ENCODE data around the gene RIC3.

RIC3 gene

GRCh38 chr11:8067929-8068575, 100.8 kb downstream of the RIC3 start:
- no peak for DNase-seq (ENCODE audit: low read depth, low spot score)

- no peak for DNase-seq (ENCODE audit: low read depth, low spot score)
These were observed 101.3 kb downstream of the RIC3 start for GRCh38 chr11:8067567-8067928.

GRCh38 chr11:8066911-8067455, 101.8 kb downstream of the RIC3 start:
- no peak for DNase-seq (ENCODE audit: low read depth, low spot score)

GRCh38 chr11:8066036-8066910, 102.6 kb downstream of the RIC3 start:
- no peak for DNase-seq (ENCODE audit: low read depth, low spot score)

GRCh38 chr11:8065031-8065430, 103.8 kb downstream of the RIC3 start:
- no peak for DNase-seq (ENCODE audit: low read depth, low spot score)

- no peak for DNase-seq (ENCODE audit: low read depth, low spot score)
These were observed 105.5 kb downstream of the RIC3 start for GRCh38 chr11:8063324-8063723.

GRCh38 chr11:8062781-8063257, 106.0 kb downstream of the RIC3 start:
- DNase-seq (ENCODE audit: low read depth, low spot score): no peak

- DNase-seq (ENCODE audit: low read depth, low spot score): no peak
These were observed 107.0 kb downstream of the RIC3 start for GRCh38 chr11:8061555-8062428.

- no peak for DNase-seq (ENCODE audit: low read depth, low spot score)
These were observed 107.8 kb downstream of the RIC3 start for GRCh38 chr11:8060801-8061554.

GRCh38 chr11:8060146-8060719, 108.6 kb downstream of the RIC3 start:
- no peak for DNase-seq (ENCODE audit: low read depth, low spot score)

GRCh38 chr11:8059571-8060011, 109.2 kb downstream of the RIC3 start:
- no peak for DNase-seq (ENCODE audit: low read depth, low spot score)

- DNase-seq (ENCODE audit: low read depth, low spot score): no peak
These were observed 109.8 kb downstream of the RIC3 start for GRCh38 chr11:8059030-8059429.

- DNase-seq (ENCODE audit: low read depth, low spot score): no peak
These were observed 110.6 kb downstream of the RIC3 start for GRCh38 chr11:8058216-8058615.

- DNase-seq (ENCODE audit: low read depth, low spot score): no peak
These were observed 111.9 kb downstream of the RIC3 start for GRCh38 chr11:8056810-8057463.

Data from ELF-1 (cell line).